Posterior vena cava (tissue), 2 donors: Measurements from ENCODE around the gene TMEM143. TPM values are rescaled to one million over a fixed set of nuclear protein-coding genes. Genes with fewer than 3 reads are reported as not detected.
A peak's percentile ranks its signal among the peaks of the same experiment; 100 is the strongest.
"Not testable (repeated sequence)": the region's sequence is repeated elsewhere in the genome, so short reads cannot be mapped to it uniquely, and the experiment has no call there.

ENCODE experiments used
- DNase-seq: peaks from one replicate; pipeline ENCODE4 v3.0.0-alpha.2; 2020; ENCODE audit warnings: low spot score
- intact Hi-C, 2 donors: fragments of 100-400 bp; cut with DNase I; formaldehyde crosslinking; loops; one replicate each; pipeline versions ENCODE4 v1.14.1 to v1.14.2; 2022 to 2023
- total RNA-seq, 2 donors: library from RNA; stranded (reverse); fragmentation: NEBNext Ultra II Directional; extraction: Animal tissue kit (Norgen Biotek cat#: 25700); gene quantifications; one replicate each; pipeline ENCODE4 v1.2.1, GENCODE V29; 2021
- donor health status: DM: yes; HTN: yes; CAD: no.
- donor health status: DM: yes; HTN: yes; CAD: no.

The TMEM143 gene
- total RNA-seq, 2 donors from 2014 or later, result 5.0 to 6.3 TPM

GRCh38 chr19:48338802-48339503 lies 24.8 kb downstream of the TMEM143 start:
- DNase-seq, result no peak
- intact Hi-C loops, result no loop called here

GRCh38 chr19:48338253-48338755 lies 25.4 kb downstream of the TMEM143 start:
- intact Hi-C loops, result no loop called here
- no peak for DNase-seq

DNA sequence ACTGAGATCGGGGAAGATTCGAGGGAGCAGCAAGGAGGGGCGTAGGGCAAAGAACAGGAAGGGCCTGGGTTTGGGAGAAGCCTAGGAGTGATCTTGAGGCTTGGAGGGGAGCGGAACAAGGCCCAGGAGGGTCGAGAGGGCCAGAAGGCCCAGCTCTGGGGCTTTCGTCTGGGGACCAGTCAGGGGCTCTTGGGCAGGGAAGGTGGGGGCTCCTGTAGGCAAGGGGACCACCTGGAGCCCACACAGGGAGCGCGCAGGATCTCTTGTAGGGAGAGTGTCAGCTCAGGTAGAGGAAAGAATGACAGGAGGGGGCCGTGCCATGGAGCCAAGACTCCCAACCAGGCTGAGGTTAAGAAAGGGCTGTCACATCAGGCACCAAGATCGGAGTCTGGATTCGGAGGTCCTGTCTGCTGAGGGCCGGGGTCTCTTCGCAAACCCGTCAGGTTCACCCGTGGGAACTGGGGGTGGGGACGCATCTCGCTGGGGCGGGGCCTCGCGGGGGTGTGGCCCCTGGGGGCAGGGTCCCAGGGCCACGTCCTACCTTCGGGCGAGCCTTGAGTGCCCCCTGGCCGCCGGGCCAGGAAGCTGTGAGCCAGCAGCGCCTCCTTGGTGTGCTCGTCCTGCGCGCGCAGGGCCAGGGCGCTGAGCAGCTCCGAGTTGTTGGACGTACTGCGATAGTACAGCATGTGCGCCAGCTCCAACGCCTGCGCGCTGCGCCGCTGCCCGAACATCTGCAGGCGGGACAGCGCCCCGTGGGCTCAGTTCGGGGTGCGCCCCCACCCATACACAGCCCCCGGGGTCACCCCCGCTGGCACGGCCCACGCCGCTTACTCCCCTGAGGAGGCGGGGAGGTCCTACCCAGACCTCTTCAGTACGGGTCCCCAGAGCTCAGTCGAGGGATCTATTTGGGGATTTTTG lies 30.0 kb downstream of the TMEM143 start:
- intact Hi-C loops, result loop anchor here in 1 of 2 donors (5.0 kb wide), 1 partner anchor 1091 kb away; no protein-coding TSS in a partner anchor
- DNase-seq, result peak; percentile 97

DNA sequence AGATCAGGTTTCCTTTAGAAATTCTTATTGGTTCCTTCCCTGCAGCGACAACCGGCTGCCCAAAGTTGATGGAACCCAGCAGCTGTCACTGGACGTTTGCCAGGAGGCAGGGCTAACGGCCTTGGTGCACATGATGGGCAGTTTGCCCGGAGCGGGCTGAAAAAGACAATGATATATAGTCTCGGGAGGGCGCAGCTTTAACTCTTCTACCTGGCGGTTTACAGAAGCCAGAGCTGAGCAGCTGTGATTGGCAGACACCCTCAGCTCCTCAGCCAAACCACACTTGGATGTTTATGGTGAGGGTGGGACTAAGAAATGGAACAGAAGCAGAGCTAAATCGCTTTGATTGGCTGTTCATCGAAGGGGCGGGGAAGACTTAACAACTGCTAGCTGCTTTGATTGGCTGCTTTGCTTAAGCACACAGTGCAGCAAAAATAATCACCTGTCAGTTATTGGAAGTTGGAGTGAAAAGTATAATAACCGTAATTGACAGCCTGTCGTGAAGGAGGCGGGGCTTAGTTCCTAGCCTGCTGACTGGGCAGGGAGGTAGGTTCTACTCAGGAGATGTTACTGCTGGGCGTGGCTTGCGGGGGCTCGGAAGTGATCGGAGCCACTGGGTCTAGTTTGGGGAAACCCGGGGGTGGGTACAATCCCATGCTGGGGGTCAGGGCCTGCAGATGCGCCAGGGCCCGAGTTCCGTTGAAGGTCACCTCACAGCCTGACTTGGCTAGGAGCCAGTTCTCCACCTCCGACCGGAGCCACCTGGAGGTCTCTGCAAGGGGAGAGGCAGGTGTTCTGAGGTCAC lies 30.9 kb downstream of the TMEM143 start:
- intact Hi-C loops, result loop anchor here in 1 of 2 donors (5.0 kb wide), 1 partner anchor 1091 kb away; no protein-coding TSS in a partner anchor
- peak; percentile 94 for DNase-seq

GRCh38 chr19:48332351-48332661 lies 31.4 kb downstream of the TMEM143 start:
- intact Hi-C loops, result loop anchor here in 1 of 2 donors (5.0 kb wide), 1 partner anchor 1090 kb away; no protein-coding TSS in a partner anchor

GRCh38 chr19:48330012-48330681 lies 33.6 kb downstream of the TMEM143 start:
- intact Hi-C loops, result loop anchor here in 1 of 2 donors (5.0 kb wide), 1 partner anchor 1088 kb away; no protein-coding TSS in a partner anchor
- DNase-seq, result no peak

More at GRCh38 chr19:48332351-48332661, 31.4 kb downstream of the TMEM143 start:
- DNase-seq, result no peak

- DNase-seq, result no peak
- intact Hi-C loops, result no loop called here
Measured at GRCh38 chr19:48329167-48329891, 34.4 kb downstream of the TMEM143 start.

DNA sequence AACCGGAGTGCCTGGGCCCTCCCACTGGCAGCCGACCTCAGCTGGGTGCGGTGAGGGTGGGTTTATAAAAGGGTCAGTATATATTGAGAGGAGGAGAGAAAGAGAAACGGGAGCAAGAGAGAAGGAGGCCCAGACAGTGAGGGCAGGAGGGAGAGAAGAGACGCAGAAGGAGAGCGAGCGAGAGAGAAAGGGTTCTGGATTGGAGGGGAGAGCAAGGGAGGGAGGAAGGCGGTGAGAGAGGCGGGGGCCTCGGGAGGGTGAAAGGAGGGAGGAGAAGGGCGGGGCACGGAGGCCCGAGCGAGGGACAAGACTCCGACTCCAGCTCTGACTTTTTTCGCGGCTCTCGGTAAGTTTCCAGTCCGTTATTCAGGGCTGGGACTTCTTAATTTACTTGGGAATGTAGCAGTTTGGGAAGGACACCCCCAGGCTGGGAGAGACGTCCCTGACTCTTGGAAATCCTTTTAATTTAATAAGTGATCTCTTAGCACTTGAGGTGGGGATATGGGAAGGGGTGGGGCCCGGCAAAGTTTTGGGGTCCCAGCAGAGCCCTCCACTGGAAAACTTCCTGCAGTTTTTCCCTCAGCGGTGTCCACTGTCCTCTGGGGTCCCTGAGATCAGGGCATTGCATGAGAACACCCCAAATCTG lies 38.4 kb downstream of the TMEM143 start, which contains the start of gene EMP3:
EMP3 (plus strand) TSS at position 288 of the 646 bp plus-strand sequence. CDS start 1,293 bp downstream, outside the sequence.
- intact Hi-C loops, result no loop called here
- DNase-seq, result peak; percentile 95

DNA sequence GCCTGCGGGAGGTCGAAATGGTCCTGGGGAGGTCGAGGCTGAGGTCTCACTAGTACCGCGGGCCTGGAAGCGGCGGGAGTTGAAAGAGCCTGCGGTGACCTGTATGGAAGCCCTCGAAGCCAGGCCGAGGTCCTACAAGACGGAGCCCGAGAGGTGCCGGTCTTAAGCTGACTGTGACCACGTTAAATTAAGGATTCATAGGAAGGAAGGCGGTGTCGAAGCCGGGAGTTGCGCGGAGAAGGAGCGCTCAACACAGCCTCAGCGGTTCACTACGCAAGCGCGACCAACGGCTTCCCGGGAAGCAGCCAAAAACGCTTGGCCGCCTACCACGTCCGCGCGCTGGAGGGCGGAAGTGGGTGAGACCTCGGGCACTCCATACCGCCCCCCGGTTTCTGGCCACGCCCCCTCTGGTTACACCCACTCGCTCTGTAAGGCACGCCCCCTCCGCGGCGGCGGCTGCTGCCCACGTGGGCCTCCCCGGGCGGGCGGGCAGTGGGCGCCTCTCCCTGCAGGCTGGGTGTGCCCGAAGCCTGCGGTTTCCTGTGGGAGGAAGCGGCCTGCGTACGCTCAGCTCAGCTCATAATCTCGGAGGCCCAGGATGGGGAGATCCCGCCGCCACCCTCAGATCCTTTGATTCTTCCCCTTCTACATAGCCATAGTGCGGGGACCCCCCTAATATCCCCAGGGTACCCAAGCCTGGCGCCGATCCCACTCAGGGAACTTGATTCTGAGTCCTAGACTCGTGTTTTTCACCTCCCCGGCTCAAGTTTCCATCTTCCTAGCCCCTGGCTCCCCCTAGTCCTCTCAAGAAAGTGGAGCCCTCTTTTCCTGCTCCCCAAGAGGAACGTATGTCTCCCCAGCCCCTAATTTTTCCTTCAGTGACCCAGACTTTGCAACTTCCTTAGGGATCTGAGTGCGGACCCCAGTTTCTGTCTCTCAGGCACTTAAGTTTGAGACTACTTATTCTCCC lies 41.8 kb downstream of the TMEM143 start:
- DNase-seq, result peak; percentile 100
- intact Hi-C loops, result no loop called here

- peak; percentile 98 for DNase-seq
- intact Hi-C loops, result no loop called here
Measured at GRCh38 chr19:48321372-48321621, 42.4 kb downstream of the TMEM143 start.

DNA sequence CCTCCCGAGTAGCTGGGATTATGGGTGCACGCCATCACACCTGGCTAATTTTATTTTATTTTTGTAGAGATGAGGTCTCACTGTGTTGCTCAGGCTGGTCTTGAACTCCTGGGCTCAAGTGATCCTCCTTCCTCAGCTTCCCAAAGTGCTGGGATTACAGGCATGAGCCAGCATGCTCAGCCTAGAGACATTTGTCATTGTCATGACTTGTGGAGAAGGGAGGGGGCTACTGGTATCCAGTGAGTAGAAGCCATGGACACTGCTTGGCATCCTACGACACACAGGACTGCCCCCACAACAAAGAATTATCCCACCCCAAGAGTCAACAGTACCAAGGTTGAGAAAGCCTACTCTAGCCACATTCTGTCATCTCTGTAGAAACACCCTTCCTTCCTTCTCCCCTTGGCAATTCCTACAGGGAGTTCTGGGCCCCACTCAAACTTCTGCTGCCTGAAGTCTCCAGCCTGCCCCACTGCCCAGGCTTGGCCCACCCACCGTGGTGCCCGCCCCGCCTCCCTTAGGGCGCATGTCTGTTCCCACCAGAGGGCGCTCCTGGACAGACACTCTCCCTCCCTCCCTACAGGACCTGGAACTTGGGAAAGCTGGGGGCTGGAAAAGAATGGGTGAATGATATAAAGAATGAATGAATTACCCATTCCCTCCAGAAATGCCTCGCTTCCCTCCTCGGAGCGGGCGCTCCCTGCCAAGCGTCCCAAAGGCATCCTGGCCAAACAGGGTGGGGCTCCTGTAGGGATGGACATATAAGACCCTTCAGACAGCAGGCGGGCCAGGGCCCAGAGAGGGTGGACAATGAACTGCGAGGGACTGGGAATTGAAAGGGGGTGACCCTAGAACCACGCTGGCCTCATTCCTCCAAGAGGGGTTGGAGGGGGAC lies 43.8 kb downstream of the TMEM143 start:
- intact Hi-C loops, result loop anchor here in 1 of 2 donors (10.0 kb wide), 1 partner anchor 265 kb away; no protein-coding TSS in a partner anchor
- DNase-seq, result peak; percentile 95

GRCh38 chr19:48318286-48318987 lies 45.3 kb downstream of the TMEM143 start:
- no peak for DNase-seq
- intact Hi-C loops, result loop anchor here in 1 of 2 donors (10.0 kb wide), 1 partner anchor 266 kb away; no protein-coding TSS in a partner anchor

- DNase-seq, result not testable (repeated sequence)
- intact Hi-C loops, result loop anchor here in 1 of 2 donors (10.0 kb wide), 1 partner anchor 267 kb away; no protein-coding TSS in a partner anchor
Measured at GRCh38 chr19:48317708-48317960, 46.1 kb downstream of the TMEM143 start.

DNA sequence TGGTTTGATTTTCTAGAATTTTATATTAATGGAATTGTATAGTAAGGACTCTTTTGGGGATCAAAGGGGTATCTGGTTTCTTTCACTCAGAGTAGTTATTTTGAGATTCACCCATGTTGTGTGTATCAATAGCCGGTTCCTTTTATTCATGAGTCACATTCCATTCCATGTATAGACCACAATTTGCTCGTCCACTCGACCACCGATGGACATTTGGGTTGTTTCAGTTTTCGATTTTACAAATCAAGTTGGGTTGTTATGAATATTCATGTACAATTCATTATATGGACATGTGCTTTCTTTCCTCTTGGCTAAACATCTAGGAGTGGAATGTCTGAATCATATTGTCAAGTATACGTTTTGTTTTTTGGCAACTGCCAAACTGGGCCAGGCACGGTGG lies 48.0 kb downstream of the TMEM143 start:
- intact Hi-C loops, result loop anchor here in 1 of 2 donors (10.0 kb wide), 1 partner anchor 269 kb away; no protein-coding TSS in a partner anchor
- DNase-seq, result no peak

- intact Hi-C loops, result loop anchor here in 1 of 2 donors (10.0 kb wide), 1 partner anchor 273 kb away; no protein-coding TSS in a partner anchor
- no peak for DNase-seq
Measured at GRCh38 chr19:48311384-48311783, 52.4 kb downstream of the TMEM143 start.
